OCI-LY7 (cell line): ENCODE measurements around the gene ARMC5. TPM values are rescaled to one million over a fixed set of nuclear protein-coding genes. Genes with fewer than 3 reads are reported as not detected.

Experiments
- BruUV-seq: library from RNA; stranded (reverse); fragments of 400-500 nt; replicated peaks from 2 replicates; lab custom pipeline; 2021; lab: Mats Ljungman, UMichigan
- CTCF ChIA-PET: fragments of 300-600 bp; sonication (Branson Sonifier 250); formaldehyde crosslinking; loops from one replicate; lab custom pipeline; 2022; ENCODE audit warnings: antibody characterized with exemption; ENCODE audit not compliant: unreplicated experiment; lab: Charles Lee
- POLR2A ChIA-PET: fragments of 300-600 bp; sonication (Branson Sonifier 250); formaldehyde crosslinking; loops from one replicate; lab custom pipeline; 2022; ENCODE audit warnings: antibody characterized with exemption; lab: Charles Lee
- DNase-seq: peaks from one replicate; pipeline ENCODE4 v3.0.0-alpha.2; 2015; ENCODE audit warnings: low spot score
- H2AFZ ChIP-seq: fragments of 200-600 bp; sonication (generic), shearing (Covaris generic); 2 replicates; pipeline ENCODE4 v1.6.1; 2014; ENCODE audit warnings: mild to moderate bottlenecking, antibody characterized with exemption, low read length, moderate library complexity
- H3K27ac ChIP-seq: fragments of 200-600 bp; sonication (generic); 2 replicates; pipeline ENCODE4 v1.5.1; 2014; ENCODE audit warnings: mixed run types, low read depth, mild to moderate bottlenecking, moderate library complexity, low read length, inconsistent platforms; ENCODE audit not compliant: poor library complexity, severe bottlenecking
- H3K36me3 ChIP-seq: fragments of 200-600 bp; sonication (generic); 2 replicates; pipeline ENCODE4 v1.6.1; 2014; ENCODE audit warnings: mild to moderate bottlenecking, antibody characterized with exemption, low read length, moderate library complexity, mixed read lengths; ENCODE audit not compliant: insufficient read depth
- H3K4me1 ChIP-seq: fragments of 200-600 bp; sonication (generic); 2 replicates; pipeline ENCODE4 v1.5.1; 2014; ENCODE audit warnings: mild to moderate bottlenecking, low read length; ENCODE audit not compliant: insufficient read depth, poor library complexity, severe bottlenecking
- H3K4me2 ChIP-seq: fragments of 200-600 bp; sonication (generic); 2 replicates; pipeline ENCODE4 v1.6.1; 2014; ENCODE audit warnings: mild to moderate bottlenecking, low read length
- H3K4me3 ChIP-seq: fragments of 200-600 bp; sonication (generic); 2 replicates; pipeline ENCODE4 v1.5.1; 2014; ENCODE audit warnings: mild to moderate bottlenecking, low read depth, low read length; ENCODE audit not compliant: poor library complexity, severe bottlenecking
- H3K79me2 ChIP-seq: fragments of 200-600 bp; sonication (generic); 2 replicates; pipeline ENCODE4 v1.6.1; 2016; ENCODE audit warnings: low read depth, mild to moderate bottlenecking, low read length, moderate library complexity, mixed read lengths; ENCODE audit not compliant: insufficient read depth
- H3K9me2 ChIP-seq: fragments of 200-600 bp; sonication (generic); 2 replicates; pipeline ENCODE4 v1.6.1; 2016; ENCODE audit warnings: mild to moderate bottlenecking, low read length, mixed read lengths; ENCODE audit not compliant: insufficient read depth
- H3K9me3 ChIP-seq: fragments of 200-600 bp; sonication (generic); 2 replicates; pipeline ENCODE4 v1.6.1; 2014; ENCODE audit warnings: mild to moderate bottlenecking, mixed run types, low read length, mixed read lengths
- H4K20me1 ChIP-seq: fragments of 200-600 bp; sonication (generic); 2 replicates; pipeline ENCODE4 v1.6.1; 2014; ENCODE audit warnings: mild to moderate bottlenecking, antibody characterized with exemption, low read length, moderate library complexity, mixed read lengths; ENCODE audit not compliant: insufficient read depth
- CTCF ChIP-seq: fragments of 200-600 bp; sonication (generic); conservative IDR thresholded peaks from 2 replicates; pipeline ENCODE4 v1.5.1; 2014; ENCODE audit warnings: mild to moderate bottlenecking, antibody characterized with exemption, low read length, moderate library complexity, mixed read lengths
- EZH2phosphoT487 ChIP-seq: fragments of 200-600 bp; sonication (generic); IDR thresholded peaks from 2 replicates; pipeline ENCODE4 v1.6.1; 2018; ENCODE audit warnings: low read depth, borderline replicate concordance, mild to moderate bottlenecking, mixed run types, antibody characterized with exemption, low read length, moderate library complexity, mixed read lengths
- intact Hi-C: fragments of 100-400 bp; cut with micrococcal nuclease; formaldehyde crosslinking; loops from one replicate; pipeline ENCODE4 v1.10.0; 2022; ENCODE audit not compliant: unreplicated experiment
- total RNA-seq, 2 experiments: library from RNA; depleted of rRNA in 1 of 2; stranded (reverse); fragments of >200 nt in 1 of 2; shearing (Covaris generic) in 1 of 2; gene quantifications; 2 replicates each; pipeline ENCODE4 v1.2.3, GENCODE V29; 2014 to 2022

Gene ARMC5
- total RNA-seq, 2 experiments from 2014 or later = 6.4 to 8.8 TPM

DNA sequence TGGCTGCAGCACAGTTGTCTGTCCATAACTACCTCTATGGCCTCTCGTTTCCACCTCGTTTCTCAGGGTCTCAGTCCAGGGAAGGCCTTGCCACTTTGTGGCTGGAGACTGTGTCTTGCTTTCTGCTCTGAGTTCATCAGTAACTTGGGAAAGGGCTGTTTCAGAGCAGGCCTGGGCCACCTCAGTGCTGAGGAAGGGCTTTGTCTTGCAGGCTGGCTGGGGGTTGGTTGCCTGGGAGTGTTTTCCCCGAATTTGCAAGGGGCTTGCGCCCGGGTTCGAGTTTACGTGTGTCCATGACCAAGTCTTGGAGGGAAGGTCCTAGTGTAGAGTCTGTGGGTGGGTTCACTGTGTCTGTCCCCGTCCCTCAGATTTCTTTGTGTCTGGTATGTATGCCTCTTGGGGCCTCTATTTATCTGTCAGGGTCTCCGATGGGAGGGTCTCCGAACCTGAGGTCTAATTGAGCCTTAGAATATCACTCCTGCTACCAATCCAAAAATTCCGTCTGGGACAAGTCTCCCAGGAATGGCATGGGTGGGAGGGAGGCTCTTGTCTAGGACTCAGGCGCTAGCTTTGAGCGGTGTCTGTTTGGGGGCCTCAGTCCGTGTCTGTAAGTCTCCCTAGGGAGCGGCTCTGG lies 12.1 kb downstream of the ARMC5 start:
- Histone ChIP-seq H3K27ac (no peak overlapping the region), H3K4me3 (no peak overlapping the region), H3K4me1 (peaks cover 10% of the 10 kb centered on the region), H3K36me3 (no peaks in the 10 kb centered on the region), H4K20me1 (no peaks in the 10 kb centered on the region), H2AFZ (no peak overlapping the region), H3K9me2 (no peaks in the 10 kb centered on the region), H3K79me2 (no peaks in the 10 kb centered on the region), H3K4me2 (no peak overlapping the region), H3K9me3 (no peaks in the 10 kb centered on the region)
- TF ChIP-seq EZH2phosphoT487 = no peak
- TF ChIP-seq CTCF = no peak
- DNase-seq = no peak
- ChIA-PET POLR2A (no interaction called here), CTCF (no interaction called here)
- intact Hi-C loops = no loop called here
- BruUV-seq = no TSS peak

- no peak for DNase-seq
- H3K79me2 ChIP-seq = no peaks in the 10 kb centered on the region
- ChIA-PET POLR2A (no interaction called here), CTCF (no interaction called here)
- H3K4me2 ChIP-seq = no peak within 1 kb of the TSS
- peaks cover 5% of the 10 kb centered on the region for H3K4me1 ChIP-seq
- no peak within 1 kb of the TSS for H3K4me3 ChIP-seq
- no peaks in the 10 kb centered on the region for H3K36me3 ChIP-seq
- BruUV-seq = no TSS peak
- H3K9me3 ChIP-seq = no peaks in the 10 kb centered on the region
- no peak within 1 kb of the TSS for H3K27ac ChIP-seq
- H3K9me2 ChIP-seq = no peaks in the 10 kb centered on the region
- intact Hi-C loops = no loop called here
- H4K20me1 ChIP-seq = no peaks in the 10 kb centered on the region
- no peak within 1 kb of the TSS for H2AFZ ChIP-seq
- no peak for TF ChIP-seq CTCF
- no peak for TF ChIP-seq EZH2phosphoT487
Measured at GRCh38 chr16:31471875-31472708, 12.8 kb downstream of the ARMC5 start, which contains the start of gene TGFB1I1. Gene TGFB1I1, plus strand, starts transcription at chr16:31472152. Its CDS starts 37 bp downstream, at chr16:31472189.

- H3K27ac ChIP-seq = no peak overlapping the region
- CTCF ChIA-PET = no interaction called here
- no peak overlapping the region for H3K4me3 ChIP-seq
- TF ChIP-seq EZH2phosphoT487 (no peak), CTCF (0 out of 2 replicates have a peak, but pooled peaks have one; percentile 31)
- H2AFZ ChIP-seq = no peak overlapping the region
- no peaks in the 10 kb centered on the region for H3K36me3 ChIP-seq
- no TSS peak for BruUV-seq
- POLR2A ChIA-PET = no interaction called here
- intact Hi-C loops = no loop called here
- no peaks in the 10 kb centered on the region for H3K79me2 ChIP-seq
- no peak overlapping the region for H3K4me2 ChIP-seq
- H3K9me2 ChIP-seq = no peaks in the 10 kb centered on the region
- H3K9me3 ChIP-seq = no peaks in the 10 kb centered on the region
- H4K20me1 ChIP-seq = no peaks in the 10 kb centered on the region
- no peak for DNase-seq
- no peaks in the 10 kb centered on the region for H3K4me1 ChIP-seq
Measured at GRCh38 chr16:31472709-31473203, 13.5 kb downstream of the ARMC5 start.
